Sigmoid colon (tissue), 4 donors: Measurements from ENCODE around the gene SLC9A7.

Experiments
- CTCF ChIP-seq, 4 experiments: fragments of 450-650 bp in 3 of 4; fragments of 200-600 bp in 1 of 4; IDR thresholded peaks; one replicate each; pipeline ENCODE4 v1.5.1; 2016 to 2019; ENCODE audit warnings: antibody characterized with exemption in 4 of 4, mild to moderate bottlenecking in 3 of 4, moderate library complexity in 2 of 4
- EP300 ChIP-seq, 4 donors: sonication (generic); formaldehyde crosslinking; IDR thresholded peaks; one replicate each; pipeline ENCODE4 v1.6.1; 2017; ENCODE audit warnings: antibody characterized with exemption in 4 of 4
- POLR2A ChIP-seq, 2 donors: fragments of 450-650 bp; IDR thresholded peaks; one replicate each; pipeline ENCODE4 v1.6.1; 2016; ENCODE audit warnings: antibody characterized with exemption in 2 of 2, mild to moderate bottlenecking in 2 of 2, moderate library complexity in 2 of 2
- POLR2AphosphoS5 ChIP-seq, 4 donors: sonication (generic); formaldehyde crosslinking; IDR thresholded peaks; one replicate each; pipeline ENCODE4 v1.6.1; 2017; ENCODE audit warnings: antibody characterized with exemption in 4 of 4

- TF ChIP-seq POLR2A (IDR thresholded peaks at IDR 0.05) (no peak), CTCF (IDR thresholded peaks at IDR 0.05) (no peak), POLR2AphosphoS5 (IDR thresholded peaks at IDR 0.05) (no peak), EP300 (IDR thresholded peaks at IDR 0.05) (no peak)
Measured at GRCh38 chrX:46703980-46704379, 54.9 kb downstream of the SLC9A7 start.
